ENCODE data around the gene VMO1.

GRCh38 chr17:4740584-4740983, 45.6 kb downstream of the VMO1 start:
- no peak for TF ChIP-seq POLR2A (IDR thresholded peaks at IDR 0.05)
- TF ChIP-seq CTCF (IDR thresholded peaks at IDR 0.05 in 4 of 5, conservative IDR thresholded peaks at IDR 0.05 in 1 of 5), result no peak
